ENCODE results near the gene ENPP7.
A peak's percentile ranks its signal among the peaks of the same experiment; 100 is the strongest.

The ENPP7 gene

GRCh38 chr17:79730437-79730768 is 340 bp upstream of the ENPP7 start:
- no peak for TF ChIP-seq CTCF (IDR thresholded peaks at IDR 0.05; ENCODE audit: control extremely low read depth, extremely low read depth, low read depth, missing control alignments)
- no peak for DNase-seq (ENCODE audit: extremely low spot score)
- ChIA-PET CTCF (no interaction called here), POLR2A (no interaction called here)

DNA sequence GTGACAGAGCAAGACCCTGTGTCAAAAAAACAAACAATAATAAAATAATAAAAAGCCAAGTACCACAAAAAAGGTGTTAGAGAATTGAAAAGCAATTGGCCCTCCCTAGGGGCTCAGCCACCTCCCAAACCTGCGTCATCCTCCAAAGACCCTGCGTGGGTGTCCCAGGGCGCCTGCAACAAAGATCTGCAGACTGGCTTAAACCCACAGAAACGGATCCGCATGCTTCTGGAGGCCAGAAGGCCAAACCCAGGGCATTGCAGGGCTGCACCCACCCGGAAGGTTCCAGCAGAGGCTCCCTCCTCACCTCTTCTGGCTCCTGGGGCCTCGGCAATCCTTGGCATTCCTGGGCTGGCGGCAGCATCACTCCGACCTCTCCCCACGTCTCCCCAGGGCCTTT is 1.5 kb downstream of the ENPP7 start:
- CTCF ChIA-PET, result interaction anchor here (0.9 to 1.2 kb wide), 2 partner anchors 13 to 24 kb away, joined by 3 to 5 read pairs; no protein-coding TSS in a partner anchor
- no peak for TF ChIP-seq CTCF (IDR thresholded peaks at IDR 0.05; ENCODE audit: control extremely low read depth, extremely low read depth, low read depth, missing control alignments)
- DNase-seq (ENCODE audit: extremely low spot score), result no peak
- POLR2A ChIA-PET, result no interaction called here

GRCh38 chr17:79732804-79733691 is 2.3 kb downstream of the ENPP7 start:
- TF ChIP-seq CTCF (IDR thresholded peaks at IDR 0.05; ENCODE audit: control extremely low read depth, extremely low read depth, low read depth, missing control alignments), result no peak
- ChIA-PET POLR2A (no interaction called here), CTCF (interaction anchor here (0.7 to 1.4 kb wide), 4 partner anchors 9 to 24 kb away, joined by 3 to 14 read pairs (median 4); no protein-coding TSS in a partner anchor)
- peak; percentile 53 for DNase-seq (ENCODE audit: extremely low spot score)

- TF ChIP-seq CTCF (IDR thresholded peaks at IDR 0.05; ENCODE audit: control extremely low read depth, extremely low read depth, low read depth, missing control alignments), result no peak
- no peak for DNase-seq (ENCODE audit: extremely low spot score)
- CTCF ChIA-PET, result interaction anchor here (0.7 to 1.4 kb wide), 2 partner anchors 8 to 12 kb away, joined by 3 to 14 read pairs; no protein-coding TSS in a partner anchor
- POLR2A ChIA-PET, result no interaction called here
Measured at GRCh38 chr17:79733692-79734070, 2.9 kb downstream of the ENPP7 start.

GRCh38 chr17:79735096-79735495 is 4.4 kb downstream of the ENPP7 start:
- no peak for DNase-seq (ENCODE audit: extremely low spot score)
- no peak for TF ChIP-seq CTCF (IDR thresholded peaks at IDR 0.05; ENCODE audit: control extremely low read depth, extremely low read depth, low read depth, missing control alignments)
- POLR2A ChIA-PET, result no interaction called here
- CTCF ChIA-PET, result interaction anchor here (1.2 kb wide), 1 partner anchor 11 kb away, joined by 3 read pairs; no protein-coding TSS in a partner anchor

- no peak for TF ChIP-seq CTCF (IDR thresholded peaks at IDR 0.05; ENCODE audit: control extremely low read depth, extremely low read depth, low read depth, missing control alignments)
- POLR2A ChIA-PET, result no interaction called here
Measured at GRCh38 chr17:79737046-79737921, 6.5 kb downstream of the ENPP7 start.

More at GRCh38 chr17:79737046-79737921, 6.5 kb downstream of the ENPP7 start:
- DNase-seq (ENCODE audit: extremely low spot score), result no peak
- CTCF ChIA-PET, result no interaction called here

All from GM10248 (cell line).